Measurements from ENCODE around the gene GSTA4. TPM values are rescaled to one million over a fixed set of nuclear protein-coding genes. Genes with fewer than 3 reads are reported as not detected.

Gene GSTA4
- total and polyA plus RNA-seq, 2 experiments from 2014 or later = 19.3 to 29.9 TPM

DNA sequence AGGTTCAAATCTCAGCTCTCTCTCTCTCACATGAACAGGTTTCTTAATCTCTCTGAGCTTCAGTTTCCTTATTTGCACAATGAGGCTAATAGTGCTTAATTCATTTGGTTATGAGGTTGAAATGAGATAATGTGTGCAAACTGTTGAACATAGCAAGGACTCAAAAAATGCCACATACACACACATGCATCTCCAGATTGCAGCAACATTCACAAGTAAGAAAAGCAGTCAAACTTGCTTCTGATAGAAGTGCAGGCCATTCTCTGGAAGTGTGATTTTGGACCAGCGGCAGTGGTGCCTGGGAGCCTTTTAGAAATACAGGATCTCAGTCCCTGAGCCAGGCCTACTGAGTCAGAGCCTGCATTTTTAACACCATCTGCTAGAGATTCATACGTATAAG lies 25.7 kb downstream of the GSTA4 start (continued):
- TF ChIP-seq, protein P1, sequence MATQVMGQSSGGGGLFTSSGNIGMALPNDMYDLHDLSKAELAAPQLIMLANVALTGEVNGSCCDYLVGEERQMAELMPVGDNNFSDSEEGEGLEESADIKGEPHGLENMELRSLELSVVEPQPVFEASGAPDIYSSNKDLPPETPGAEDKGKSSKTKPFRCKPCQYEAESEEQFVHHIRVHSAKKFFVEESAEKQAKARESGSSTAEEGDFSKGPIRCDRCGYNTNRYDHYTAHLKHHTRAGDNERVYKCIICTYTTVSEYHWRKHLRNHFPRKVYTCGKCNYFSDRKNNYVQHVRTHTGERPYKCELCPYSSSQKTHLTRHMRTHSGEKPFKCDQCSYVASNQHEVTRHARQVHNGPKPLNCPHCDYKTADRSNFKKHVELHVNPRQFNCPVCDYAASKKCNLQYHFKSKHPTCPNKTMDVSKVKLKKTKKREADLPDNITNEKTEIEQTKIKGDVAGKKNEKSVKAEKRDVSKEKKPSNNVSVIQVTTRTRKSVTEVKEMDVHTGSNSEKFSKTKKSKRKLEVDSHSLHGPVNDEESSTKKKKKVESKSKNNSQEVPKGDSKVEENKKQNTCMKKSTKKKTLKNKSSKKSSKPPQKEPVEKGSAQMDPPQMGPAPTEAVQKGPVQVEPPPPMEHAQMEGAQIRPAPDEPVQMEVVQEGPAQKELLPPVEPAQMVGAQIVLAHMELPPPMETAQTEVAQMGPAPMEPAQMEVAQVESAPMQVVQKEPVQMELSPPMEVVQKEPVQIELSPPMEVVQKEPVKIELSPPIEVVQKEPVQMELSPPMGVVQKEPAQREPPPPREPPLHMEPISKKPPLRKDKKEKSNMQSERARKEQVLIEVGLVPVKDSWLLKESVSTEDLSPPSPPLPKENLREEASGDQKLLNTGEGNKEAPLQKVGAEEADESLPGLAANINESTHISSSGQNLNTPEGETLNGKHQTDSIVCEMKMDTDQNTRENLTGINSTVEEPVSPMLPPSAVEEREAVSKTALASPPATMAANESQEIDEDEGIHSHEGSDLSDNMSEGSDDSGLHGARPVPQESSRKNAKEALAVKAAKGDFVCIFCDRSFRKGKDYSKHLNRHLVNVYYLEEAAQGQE (IDR thresholded peaks at IDR 0.05; ENCODE audit: unreplicated experiment) = no peak
- TF ChIP-seq, protein P2, sequence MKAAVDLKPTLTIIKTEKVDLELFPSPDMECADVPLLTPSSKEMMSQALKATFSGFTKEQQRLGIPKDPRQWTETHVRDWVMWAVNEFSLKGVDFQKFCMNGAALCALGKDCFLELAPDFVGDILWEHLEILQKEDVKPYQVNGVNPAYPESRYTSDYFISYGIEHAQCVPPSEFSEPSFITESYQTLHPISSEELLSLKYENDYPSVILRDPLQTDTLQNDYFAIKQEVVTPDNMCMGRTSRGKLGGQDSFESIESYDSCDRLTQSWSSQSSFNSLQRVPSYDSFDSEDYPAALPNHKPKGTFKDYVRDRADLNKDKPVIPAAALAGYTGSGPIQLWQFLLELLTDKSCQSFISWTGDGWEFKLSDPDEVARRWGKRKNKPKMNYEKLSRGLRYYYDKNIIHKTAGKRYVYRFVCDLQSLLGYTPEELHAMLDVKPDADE (IDR thresholded peaks at IDR 0.05) = no peak
- no peak for TF ChIP-seq NANOG (IDR thresholded peaks at IDR 0.05; ENCODE audit: borderline replicate concordance)
- no peak for TF ChIP-seq ZNF114 (CRISPR knock-in tag; IDR thresholded peaks at IDR 0.05)
- no peak for TF ChIP-seq STAT1 (IDR thresholded peaks at IDR 0.05; ENCODE audit: unreplicated experiment)
- TF ChIP-seq CREB1 (CRISPR knock-in tag; IDR thresholded peaks at IDR 0.05; ENCODE audit: low read depth) = no peak

DNA sequence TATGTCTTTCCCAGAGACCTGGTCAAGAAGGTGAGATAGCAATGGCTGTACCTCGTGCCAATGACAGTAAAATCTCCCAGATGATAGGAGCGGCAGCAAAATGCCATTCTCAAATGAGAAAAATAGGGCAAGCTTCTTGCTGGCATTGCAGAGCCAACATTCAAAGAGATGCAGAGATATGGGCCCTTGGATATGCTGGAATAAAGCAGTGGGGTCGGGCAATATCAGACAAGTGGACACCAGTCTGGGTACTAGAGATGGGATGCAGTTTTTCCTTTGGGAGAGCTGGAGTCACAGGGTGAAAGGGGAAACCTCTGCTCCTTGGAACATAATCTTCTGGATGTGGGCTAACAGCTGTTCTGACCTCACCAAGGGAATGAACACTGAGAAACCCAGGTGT lies 29.0 kb downstream of the GSTA4 start:
- no peaks in the 10 kb centered on the region for H3K4me1 ChIP-seq (ENCODE audit: insufficient read depth)
- no peak overlapping the region for H3K4me2 ChIP-seq
- no peak overlapping the region for H3K4me3 ChIP-seq
- H4K20me1 ChIP-seq (replicated peaks; ENCODE audit: insufficient read depth) = no peaks in the 10 kb centered on the region
- H2AFZ ChIP-seq = no peak overlapping the region
- H3K4me3 Mint-ChIP-seq = no peak overlapping the region
- no peaks in the 10 kb centered on the region for H3K27me3 ChIP-seq (ENCODE audit: insufficient read depth)
- no peaks in the 10 kb centered on the region for H3K79me2 ChIP-seq (replicated peaks; ENCODE audit: insufficient read depth)
- H3K4me1 Mint-ChIP-seq = peaks cover under 1% of the 10 kb centered on the region; the same call in 2 of the 3 replicates
- H3K9me2 ChIP-seq (ENCODE audit: insufficient read depth) = no peaks in the 10 kb centered on the region
- H3K27ac ChIP-seq (ENCODE audit: low read depth) = no peak overlapping the region
- peaks cover 27% of the 10 kb centered on the region for H3K9me3 Mint-ChIP-seq
- H3K27me3 Mint-ChIP-seq (ENCODE audit: insufficient read depth, low read depth, poor library complexity) = peaks cover 14% of the 10 kb centered on the region
- H3K36me3 ChIP-seq (ENCODE audit: insufficient read depth) = 0 out of 2 replicates have a peak, but pooled peaks cover 3% of the 10 kb centered on the region
- ATAC-seq = no peak
- H3K36me3 Mint-ChIP-seq (ENCODE audit: low read depth) = peaks cover 25% of the 10 kb centered on the region
- H3K27ac Mint-ChIP-seq = no peak overlapping the region
- DNase-seq (ENCODE audit: low spot score) = no peak
- H3F3A ChIP-seq (replicated peaks; ENCODE audit: low read depth) = no peaks in the 10 kb centered on the region
- TF ChIP-seq POLR2AphosphoS5 (IDR thresholded peaks at IDR 0.05; ENCODE audit: low read depth) (no peak), ZNF331 (CRISPR knock-in tag; IDR thresholded peaks at IDR 0.05; ENCODE audit: low read depth) (no peak), NANOG (IDR thresholded peaks at IDR 0.05; ENCODE audit: borderline replicate concordance) (no peak), EZH2phosphoT487 (IDR thresholded peaks at IDR 0.05; ENCODE audit: unreplicated experiment) (no peak), CREB1 (CRISPR knock-in tag; IDR thresholded peaks at IDR 0.05; ENCODE audit: low read depth) (no peak)
- TF ChIP-seq, protein P1 (IDR thresholded peaks at IDR 0.05; ENCODE audit: unreplicated experiment) = no peak
- TF ChIP-seq, protein P2 (IDR thresholded peaks at IDR 0.05) = no peak
